DMS79 (cell line): ENCODE results near the gene KLHL15.
"Not testable (repeated sequence)": the region's sequence is repeated elsewhere in the genome, so short reads cannot be mapped to it uniquely, and the experiment has no call there.

Experiments
- DNase-seq: peaks from one replicate; lab custom pipeline; 2025; lab: John Stamatoyannopoulos, UW

KLHL15 gene

DNA sequence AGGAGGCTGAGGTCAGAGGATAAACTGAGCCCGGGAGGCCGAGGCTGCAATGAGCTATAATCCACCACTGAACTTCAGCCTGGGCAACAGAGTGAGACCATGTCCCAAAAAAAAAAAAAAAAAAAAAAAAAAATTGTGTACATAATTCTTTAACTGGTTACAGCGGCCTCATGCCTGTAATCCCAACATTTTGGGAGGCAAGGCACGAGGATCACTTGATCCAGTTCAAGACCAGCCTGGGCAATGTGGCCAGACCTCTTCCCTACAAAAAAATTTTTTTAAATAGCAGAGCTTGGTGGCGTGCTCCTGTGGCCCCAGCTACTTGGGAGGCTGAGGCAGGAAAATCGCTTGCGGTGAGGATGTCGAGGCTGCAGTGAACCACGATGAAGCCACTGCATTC is 9.3 kb downstream of the KLHL15 start:
- DNase-seq = no peak

DNA sequence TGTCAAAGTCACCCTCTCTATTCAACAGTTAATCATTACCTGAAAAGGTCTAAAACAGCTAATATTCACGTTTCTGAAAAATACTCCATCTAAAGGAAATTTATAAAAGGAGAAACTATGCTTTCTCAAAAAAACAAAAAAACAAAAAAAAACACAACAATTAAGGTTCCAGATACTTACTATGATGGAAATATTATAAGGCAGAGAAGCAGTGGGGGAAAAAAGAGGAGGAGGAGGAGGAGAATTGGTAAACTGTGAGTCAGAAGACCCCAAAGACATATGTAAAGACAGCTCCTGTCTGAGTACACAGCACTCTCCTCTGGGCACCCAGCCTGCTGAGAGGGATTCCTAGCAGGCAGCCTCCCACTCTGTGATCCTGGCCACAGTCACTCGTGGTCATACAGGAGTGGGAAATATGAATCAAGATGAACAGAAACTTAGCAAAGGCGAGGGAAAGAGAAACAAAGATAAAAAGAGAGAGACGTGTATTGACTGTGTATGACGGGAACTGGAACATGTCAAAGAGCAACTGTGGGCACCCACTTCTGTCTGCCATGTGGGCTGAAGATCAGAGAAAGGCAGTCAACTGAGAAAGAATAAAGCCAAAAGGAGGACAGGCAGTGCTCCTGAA is 12.5 kb downstream of the KLHL15 start:
- DNase-seq = no peak

DNA sequence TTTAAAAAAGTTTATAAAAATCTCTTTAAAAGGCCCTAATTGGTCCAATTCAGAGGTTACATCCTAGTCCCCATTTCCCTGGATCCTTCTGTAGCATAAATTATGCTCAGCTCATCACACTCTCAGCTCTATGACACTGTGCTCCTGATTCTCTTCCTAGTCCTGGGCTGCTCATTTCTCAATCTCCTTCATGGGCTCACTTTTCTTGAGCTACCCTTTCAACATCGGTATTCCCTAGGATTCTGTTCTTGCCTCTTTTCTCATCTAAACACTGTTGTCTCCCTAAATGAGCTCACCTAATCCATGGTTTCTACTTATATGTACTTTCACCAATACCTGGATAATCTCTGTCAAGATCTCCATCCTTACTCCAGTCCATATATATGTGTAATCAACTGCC is 14.7 kb downstream of the KLHL15 start:
- no peak for DNase-seq

DNA sequence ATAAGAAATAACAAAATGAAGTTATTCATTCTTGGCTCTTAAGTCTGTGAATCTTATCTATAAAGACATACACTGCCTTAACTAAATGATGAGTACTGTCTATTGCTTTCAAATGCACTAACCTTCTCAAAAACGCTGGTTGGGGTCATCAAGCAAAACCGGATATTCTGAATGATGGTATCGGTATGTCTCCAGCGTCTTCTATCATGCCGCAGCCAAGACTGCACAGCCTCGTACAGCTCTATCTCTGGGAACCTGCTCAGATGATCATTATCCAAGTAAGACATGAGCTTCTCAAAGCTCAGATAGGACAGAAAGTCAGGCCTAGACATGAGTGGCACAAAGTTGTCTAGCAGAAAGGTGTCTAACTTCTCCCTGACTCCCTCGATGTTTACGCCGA is 21.1 kb downstream of the KLHL15 start:
- no peak for DNase-seq

DNA sequence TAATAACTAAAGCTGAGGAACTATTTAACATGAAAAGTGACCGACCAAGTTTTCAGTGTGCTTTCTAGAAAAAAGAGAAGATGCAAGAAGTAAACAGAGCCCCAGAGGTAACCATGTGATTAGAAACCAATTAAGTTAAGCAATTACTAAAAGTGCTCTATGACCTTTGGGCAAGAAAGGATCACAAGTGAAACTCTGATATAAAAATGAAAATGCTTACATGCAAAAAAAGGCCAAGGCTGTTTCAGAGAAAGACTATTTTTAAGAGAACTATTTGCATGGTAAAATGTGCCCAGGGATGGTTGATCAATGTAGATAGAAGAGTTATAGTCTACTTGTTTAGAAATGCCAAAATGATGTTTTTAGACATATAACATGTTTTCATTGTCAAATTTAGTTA is 22.0 kb downstream of the KLHL15 start:
- DNase-seq = no peak

DNA sequence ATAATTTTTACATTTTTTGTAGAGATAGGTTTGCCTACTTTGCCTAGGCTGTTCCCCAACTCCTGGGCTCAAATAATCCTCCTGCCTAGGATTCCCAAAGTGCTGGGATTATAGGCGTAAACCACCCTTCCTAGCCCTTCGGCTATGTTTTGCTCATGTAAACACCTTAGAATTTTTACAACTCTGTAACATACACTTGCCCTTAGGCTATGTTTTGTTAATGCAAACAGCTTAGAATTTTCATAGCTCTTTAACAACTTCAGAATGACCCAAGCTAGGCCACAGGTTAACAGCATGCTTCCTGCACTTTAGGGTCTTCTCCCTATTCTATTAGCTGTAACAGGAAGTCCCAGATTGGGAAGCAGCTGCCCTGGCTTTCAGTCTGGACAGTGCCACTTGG is 24.2 kb downstream of the KLHL15 start:
- DNase-seq = no peak

DNA sequence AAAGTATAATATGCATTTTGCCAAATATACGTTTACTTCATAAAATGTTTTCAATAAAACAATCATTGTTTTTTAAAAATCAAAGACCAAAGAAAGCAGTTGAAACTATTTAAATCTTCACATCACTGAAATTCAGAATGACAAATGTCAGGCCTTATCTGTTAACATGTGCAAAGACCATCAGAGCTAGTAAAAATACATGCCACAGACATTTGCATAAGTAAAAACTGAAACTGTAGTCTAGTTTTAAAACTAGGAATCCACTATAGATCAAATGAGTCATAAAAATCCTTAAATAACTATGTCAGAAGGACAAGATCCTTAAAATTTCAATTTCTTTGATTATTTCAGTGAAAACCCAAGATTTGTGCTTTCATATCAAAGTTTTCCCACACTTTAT is 24.8 kb downstream of the KLHL15 start:
- DNase-seq = no peak

DNA sequence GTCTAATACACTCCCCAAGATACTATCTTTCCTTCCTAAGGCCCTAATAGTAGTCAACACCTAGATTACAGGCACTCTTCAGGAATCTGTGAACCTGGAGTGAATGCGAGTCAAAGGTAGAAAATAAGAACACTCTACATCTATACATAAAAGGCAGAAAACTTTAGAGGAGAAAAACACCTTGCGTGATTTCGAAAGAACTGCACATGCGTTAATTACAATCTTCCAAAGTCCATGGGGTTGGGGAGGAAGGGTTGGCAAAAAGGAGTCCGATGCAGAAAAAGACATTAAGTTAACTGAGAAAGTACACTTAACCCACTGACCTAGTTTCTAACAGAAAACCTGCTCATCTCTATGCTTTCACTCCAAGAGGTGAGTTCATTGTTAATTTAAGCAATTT is 27.3 kb downstream of the KLHL15 start:
- DNase-seq = no peak

DNA sequence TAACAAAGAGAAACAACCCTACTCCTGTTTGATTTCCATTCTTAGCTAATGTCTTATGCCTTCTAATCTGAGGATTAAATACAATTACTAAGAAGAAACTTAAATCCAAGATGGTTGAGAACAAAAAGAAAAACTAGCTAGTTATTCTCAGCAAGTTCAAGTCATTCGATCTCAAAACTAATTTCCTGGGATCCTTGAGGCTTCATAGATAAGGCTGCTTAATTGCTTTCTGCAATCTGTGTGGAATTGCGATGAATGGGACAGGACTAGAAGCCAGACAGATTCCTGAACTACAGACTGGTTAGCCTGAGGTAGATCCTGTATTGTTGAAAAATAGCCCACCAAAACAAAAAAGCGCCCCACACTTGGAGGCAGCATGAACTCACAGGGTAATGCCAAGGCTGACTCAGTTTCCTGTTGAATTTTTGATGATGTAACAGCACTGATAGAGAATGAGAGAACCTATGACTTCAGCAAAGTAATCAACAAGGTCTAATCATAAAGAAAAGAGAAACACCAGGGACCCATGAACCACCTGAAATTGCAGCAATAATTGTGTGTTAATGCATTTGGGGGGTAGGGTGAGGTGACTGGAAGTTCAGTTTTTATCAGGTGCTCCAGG is 33.9 kb downstream of the KLHL15 start:
- DNase-seq = no peak

DNA sequence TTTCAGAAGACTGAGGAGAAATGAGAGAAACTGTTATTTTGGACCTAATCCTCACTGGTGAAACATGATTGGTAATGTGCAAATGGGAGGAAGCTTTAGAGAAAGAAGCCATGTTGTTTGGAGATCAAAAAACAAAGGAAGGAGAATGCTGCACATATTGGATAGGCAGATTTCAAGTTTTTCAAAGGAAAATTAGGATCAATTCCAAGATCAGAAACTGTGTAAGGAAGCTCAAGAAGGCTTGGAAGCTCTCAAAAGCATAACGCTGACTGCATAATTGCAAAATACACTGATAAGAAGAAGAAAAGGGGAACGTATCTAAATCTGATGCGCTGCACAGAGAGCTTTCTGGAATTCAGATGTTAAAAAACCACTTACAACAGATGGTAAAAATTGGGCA is 34.6 kb downstream of the KLHL15 start:
- DNase-seq = no peak

DNA sequence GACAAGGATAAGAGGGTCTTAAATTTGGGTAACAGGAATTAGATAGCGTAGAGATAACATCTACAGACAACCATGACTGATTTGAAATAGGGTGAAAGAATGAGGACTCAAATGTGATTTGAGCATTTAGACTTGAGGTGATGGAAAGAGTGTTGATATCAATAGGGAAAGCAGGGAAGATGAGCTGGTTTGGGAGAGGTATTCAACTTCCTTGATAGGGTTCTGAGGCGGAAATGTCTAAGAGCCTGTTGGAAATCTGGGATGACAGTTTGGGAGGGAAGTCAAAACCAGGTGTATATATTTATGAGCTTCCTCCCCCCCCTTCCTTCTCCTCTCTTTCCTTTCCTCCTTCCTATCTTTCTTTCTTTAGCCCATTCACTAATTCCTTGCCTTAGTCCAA is 36.5 kb downstream of the KLHL15 start:
- DNase-seq = no peak

DNA sequence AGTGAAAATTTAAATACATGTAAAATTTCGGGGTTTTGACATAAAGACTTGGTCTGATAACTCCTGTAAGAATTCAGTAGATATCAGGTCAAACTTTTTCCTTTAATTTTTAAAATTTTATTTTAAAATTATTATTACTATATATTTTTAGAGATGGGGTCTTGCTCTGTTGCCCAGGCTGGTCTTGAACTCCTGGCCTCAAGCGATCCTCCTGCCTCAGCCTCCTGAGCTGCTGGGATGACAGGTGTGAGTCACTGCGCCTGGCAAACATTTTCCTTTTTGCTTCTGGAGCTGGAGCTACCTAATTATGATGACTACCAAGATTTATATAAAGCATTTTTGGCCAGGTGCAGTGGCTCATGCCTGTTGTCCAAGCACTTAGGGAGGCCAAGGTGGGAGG is 37.3 kb downstream of the KLHL15 start:
- no peak for DNase-seq

DNA sequence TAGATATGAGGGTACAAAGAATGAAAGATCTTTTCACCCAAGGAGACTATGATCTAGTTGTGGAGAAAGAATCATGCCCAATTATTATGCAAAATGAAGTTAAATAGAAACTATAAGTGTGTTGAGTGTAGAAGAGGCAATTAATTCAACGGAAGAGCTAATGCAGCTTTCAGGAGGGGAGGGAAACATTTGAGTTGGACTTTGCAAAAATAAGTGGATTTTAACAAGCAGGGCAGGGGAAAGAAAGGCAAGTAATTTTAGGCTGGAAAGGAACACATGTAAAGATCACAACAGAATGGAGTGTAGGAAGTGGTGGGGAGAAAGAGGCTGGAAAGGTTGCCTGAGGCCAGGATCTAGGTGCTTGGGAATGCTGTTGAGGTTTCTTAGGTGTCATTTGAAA is 44.1 kb downstream of the KLHL15 start:
- no peak for DNase-seq

DNA sequence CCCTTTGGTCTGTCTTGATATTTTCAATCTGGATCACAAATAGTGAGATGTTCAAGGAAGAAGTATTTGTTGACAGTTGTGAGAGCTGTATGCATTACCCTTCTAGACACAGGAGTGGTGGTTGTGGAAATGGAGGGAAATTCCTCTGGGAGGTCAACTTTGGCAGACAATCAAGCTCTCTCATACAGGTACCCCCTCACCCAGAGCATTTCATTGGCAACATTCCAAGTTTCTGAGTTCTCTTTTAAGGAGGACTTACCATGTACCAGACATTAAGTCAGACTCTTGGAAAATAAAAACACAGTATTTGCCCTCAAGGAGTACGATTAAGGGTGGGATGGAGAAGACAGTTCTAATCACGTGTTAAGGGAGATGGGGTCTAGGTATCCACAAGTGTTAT is 45.3 kb downstream of the KLHL15 start:
- DNase-seq = no peak

DNA sequence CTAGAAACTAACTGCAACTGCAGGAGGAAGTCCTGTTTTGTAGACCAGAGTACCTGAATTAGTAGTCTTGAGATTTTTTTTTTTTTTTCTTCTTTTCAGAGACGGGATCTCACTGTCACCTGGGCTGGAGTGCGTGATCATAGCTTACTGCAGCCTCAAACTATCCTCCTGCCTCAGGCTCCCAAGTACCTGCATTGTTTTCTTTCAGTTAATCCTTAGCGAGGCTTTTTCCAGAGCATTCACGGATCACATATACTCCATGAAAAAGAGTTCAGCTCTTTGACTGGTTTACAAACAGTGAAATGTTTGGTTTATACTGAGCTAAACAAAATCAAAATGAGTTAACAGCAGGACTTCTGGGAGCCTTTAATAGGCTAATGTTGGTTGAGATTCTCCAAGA is 45.8 kb downstream of the KLHL15 start:
- DNase-seq = peak; percentile 6

DNA sequence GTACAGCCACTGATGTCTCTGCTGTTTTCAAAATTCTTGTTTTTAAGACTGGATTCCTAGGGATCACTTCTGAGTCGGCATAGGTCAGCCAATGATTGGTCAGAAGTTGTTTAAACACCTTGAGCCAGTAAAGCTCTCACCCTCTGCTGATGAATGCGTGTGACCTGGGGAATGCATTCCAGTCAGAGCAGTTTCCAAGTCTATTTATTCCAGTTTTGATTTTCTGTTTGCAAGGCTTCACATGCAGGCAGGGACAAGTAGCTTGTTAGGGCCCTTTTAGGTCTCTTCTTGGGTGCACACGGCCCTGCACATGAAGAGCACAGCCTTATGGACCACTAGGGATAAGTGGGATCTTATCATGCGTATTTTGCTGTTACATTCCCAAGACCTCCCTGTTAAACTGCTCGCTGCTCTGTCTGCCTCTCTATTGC is 47.0 kb downstream of the KLHL15 start:
- DNase-seq = no peak

DNA sequence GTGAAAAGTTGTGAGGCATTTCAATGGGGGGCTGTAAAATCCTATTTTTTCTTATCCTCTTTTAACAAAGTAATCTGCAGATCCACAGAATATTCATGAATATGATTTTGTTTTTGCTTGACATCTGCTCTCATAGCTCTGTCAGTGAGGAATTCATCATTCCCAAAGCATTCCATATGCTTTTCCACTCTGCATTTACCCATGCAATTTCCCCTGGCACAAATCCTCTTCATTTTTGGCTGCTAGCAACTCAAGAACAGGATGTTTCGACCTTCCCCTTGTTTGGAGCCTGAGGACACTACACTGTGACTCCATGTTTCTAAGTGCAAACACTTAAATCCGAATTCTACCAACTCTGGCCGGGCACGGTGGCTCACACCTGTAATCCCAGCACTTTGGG is 48.5 kb downstream of the KLHL15 start:
- no peak for DNase-seq

DNA sequence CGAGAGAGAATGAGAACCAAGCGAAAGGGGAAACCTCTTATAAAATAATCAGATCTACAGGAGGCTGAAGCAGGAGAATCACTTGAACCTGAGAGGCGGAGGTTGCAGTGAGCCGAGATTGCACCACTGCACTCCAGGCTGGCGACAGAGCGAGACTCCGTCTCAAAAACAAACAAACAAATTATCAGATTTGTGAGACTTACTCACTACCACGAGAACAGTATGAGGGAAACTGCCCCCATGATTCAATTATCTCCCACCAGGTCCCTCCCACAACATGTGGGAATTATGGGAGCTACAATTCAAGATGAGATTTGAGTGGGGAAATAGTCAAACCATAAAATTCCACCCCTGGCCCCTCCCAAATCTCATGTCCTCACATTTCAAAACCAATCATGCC is 61.4 kb downstream of the KLHL15 start:
- not testable (repeated sequence) for DNase-seq

DNA sequence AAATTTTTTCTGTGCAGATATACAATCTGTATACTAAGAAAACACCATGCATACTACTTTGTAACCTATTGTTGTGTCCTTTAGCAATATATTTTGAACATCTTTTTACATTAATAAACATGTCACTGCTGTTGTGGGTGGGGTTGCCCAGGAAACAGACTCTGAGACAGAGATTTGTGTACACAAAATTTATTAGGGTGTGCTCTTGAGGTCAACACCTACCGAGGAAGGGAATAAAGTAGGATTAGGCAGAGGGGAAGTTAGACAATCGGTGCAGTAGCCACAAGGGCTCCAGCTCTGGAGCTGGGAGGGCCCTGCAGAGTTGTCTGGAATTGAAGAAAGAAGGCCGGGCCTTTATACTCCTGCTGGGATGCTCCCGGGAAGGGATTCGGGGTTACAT is 62.8 kb downstream of the KLHL15 start:
- DNase-seq = no peak

DNA sequence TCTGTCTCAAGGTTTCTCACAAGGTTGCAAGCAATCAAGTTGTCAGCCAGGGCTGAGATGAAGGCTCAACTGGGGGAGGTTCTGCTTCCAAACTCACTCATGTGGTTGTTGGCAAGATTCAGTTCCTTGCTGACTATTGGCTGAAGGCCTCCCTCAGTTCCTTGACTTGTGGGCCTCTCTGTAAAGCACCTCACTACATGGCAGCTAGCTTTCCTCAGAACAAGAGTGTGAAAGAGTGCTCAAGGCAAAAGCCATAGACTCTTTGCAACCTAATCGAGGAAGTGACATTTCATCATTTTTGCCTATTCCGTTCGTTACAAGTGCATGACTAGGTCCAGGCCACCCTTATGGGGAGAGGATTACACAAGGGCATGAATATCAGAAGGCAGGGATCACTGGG is 67.2 kb downstream of the KLHL15 start:
- no peak for DNase-seq

DNA sequence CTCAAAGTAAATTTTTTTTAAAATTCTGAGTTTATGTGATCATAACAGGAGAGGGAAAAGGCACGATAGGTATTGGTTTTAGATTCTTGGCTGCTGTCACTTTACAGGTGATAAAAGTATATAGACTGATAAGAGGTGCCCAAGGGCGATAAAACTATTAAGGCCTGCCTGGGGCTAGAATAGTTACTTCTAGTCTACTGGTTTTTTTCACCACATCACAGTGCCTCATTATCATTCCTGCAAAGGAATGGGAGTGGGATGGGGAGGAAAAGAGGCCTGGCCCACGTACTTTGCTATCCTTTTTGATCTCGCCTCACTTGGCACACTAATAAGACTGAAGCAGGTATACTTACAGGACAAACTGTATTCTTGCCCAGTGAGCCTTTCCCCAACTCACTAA is 72.6 kb downstream of the KLHL15 start:
- DNase-seq = no peak

DNA sequence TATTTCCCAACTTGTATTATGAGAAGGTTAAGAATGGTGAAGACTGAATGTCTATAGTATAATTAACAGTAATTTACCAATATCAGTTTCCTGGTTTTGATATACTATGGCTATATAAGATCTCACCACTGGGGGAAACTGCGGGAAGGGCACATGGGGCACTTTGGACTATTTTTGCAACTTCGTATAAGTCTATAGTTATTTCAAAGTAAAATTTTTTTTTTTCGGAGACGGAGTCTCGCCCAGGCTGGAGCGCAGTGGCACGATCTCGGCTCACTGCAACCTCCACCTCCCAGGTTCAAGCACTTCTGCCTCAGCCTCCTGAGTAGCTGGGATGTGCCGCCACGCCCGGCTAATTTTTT is 73.1 kb downstream of the KLHL15 start:
- no peak for DNase-seq

DNA sequence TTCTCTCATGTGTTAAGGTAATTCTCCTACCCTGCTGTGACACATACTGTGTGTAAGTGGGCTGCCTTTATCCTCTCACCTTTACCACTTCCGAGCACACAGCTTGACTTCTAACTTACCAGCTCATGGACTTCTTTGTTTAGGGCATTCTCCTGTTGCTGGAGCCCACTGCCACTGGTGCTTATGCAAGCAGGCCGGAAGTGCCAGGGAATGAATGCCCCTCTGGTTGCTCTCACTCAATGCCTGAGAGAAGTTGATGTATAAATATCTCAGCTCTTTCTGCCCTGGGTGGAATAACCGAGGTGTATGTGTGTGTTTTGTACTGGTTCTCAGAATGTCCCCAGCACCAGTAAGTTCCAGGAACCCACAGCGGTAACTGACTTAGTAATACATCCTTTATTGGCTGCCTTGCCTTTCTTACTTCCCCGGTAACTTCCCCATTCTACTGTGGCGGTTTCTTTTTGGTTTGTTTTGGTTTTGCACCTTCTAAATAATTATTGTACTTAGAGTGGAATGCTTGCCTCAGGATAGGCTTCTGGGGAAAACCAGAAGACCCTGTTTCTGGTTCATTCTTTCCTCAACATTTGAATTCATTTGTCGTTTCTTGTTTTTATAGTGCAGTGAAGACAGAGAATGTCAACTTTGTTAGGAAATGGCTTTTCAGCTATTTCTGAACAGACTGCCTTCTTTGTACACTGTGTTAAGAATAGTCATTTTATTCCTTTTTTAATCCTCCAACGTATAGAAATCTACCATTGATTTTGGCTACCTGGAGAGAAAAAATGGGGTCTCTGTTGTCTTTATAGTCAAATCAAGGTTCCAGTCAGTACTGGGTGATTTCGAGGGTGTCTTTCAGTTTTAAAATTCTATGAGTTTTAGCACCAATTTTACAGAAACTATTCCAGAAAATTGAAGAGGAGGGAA is 73.7 kb downstream of the KLHL15 start:
- no peak for DNase-seq
